NCI-H526 treated with DMSO at 0.1 percent for 48 hours (cell line): ENCODE results near the gene PCDH9.
"Not testable (repeated sequence)": the region's sequence is repeated elsewhere in the genome, so short reads cannot be mapped to it uniquely, and the experiment has no call there.

ENCODE experiments used
- DNase-seq: peaks from one replicate; lab custom pipeline; 2025; lab: John Stamatoyannopoulos, UW

PCDH9 gene

DNA sequence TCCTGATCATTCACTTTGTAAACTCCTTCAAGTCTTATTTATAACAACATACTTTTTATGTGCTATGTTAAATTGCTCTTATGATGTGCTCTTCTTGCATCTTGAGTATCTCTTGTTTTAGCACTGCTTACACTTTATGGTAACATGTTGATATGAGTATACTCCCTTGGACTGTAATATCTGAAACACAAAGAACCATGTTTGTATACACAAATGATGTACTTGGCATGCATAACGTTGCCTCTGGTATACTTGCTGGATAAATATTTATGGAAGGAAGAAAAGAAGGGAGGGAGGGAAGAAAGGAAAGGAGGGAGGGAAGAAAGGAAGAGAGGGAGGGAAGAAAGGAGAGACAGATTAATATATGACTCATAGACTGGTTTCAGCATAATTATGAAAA, 333.2 kb downstream of the PCDH9 start:
- no peak for DNase-seq

GRCh38 chr13:66895780-66896179, 334.4 kb downstream of the PCDH9 start:
- no peak for DNase-seq

- no peak for DNase-seq
Measured at GRCh38 chr13:66895320-66895719, 334.8 kb downstream of the PCDH9 start.

- no peak for DNase-seq
Measured at GRCh38 chr13:66888698-66889097, 341.4 kb downstream of the PCDH9 start.

- no peak for DNase-seq
Measured at GRCh38 chr13:66887088-66887487, 343.0 kb downstream of the PCDH9 start.

DNA sequence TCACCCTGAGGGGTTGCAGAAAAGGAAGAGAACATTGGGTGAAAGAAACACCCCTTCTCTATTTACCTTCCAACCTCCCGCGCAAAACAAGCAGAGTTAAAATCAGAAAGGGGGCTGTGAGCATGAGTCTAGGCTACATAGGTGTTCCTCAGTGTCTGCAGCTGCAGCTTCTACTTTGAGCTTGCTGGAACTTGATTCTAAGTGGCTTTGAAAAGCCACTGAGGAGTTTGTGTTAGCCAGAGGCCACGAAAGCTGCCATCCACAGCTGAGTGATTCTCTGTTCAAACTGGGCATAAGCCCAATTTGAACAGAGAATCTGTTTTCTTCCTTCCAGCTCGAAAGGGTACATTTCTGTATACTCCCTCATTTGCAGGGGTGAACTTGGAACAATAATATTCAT, 343.9 kb downstream of the PCDH9 start:
- no peak for DNase-seq

GRCh38 chr13:66881170-66881569, 349.0 kb downstream of the PCDH9 start:
- not testable (repeated sequence) for DNase-seq

DNA sequence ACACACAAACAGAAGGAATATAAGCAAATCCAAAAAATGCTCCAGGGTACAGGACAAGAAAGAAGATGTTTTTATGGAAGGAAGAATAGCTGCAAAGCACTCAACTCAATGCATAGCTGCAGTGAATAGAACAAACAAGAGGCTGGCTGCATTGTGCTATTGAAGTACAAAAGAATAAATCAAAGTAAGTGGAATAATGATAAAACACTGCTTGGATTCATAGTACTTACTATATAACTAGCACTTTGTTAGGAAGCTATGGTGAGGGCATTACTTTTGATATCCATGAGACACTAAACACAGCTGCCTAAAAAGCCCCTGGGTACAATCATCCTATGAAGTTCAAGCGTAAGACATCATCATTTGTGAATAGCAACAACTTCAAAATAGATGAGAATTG, 350.1 kb downstream of the PCDH9 start:
- DNase-seq, result no peak

DNA sequence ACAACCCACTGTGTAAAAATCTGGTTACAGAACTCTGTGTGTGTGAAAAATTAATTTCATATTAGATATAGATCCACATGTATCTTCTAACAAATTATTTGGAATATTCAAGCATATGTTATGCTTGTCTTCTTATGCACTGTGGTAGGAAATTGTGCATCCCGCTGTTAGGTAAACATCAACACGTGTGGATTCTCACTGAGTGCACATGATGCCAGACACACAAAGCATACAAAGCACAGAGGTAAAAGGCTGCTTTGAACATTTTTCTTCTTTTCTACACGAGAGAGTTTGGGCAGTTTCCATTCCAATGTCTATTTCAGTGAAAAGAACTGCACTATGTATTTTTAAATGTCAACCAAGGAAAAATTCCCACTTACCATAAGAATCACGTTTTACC, 354.9 kb downstream of the PCDH9 start:
- DNase-seq, result no peak

- DNase-seq, result no peak
Measured at GRCh38 chr13:66864627-66865026, 365.5 kb downstream of the PCDH9 start.

- no peak for DNase-seq
Measured at GRCh38 chr13:66860878-66861417, 369.2 kb downstream of the PCDH9 start.

DNA sequence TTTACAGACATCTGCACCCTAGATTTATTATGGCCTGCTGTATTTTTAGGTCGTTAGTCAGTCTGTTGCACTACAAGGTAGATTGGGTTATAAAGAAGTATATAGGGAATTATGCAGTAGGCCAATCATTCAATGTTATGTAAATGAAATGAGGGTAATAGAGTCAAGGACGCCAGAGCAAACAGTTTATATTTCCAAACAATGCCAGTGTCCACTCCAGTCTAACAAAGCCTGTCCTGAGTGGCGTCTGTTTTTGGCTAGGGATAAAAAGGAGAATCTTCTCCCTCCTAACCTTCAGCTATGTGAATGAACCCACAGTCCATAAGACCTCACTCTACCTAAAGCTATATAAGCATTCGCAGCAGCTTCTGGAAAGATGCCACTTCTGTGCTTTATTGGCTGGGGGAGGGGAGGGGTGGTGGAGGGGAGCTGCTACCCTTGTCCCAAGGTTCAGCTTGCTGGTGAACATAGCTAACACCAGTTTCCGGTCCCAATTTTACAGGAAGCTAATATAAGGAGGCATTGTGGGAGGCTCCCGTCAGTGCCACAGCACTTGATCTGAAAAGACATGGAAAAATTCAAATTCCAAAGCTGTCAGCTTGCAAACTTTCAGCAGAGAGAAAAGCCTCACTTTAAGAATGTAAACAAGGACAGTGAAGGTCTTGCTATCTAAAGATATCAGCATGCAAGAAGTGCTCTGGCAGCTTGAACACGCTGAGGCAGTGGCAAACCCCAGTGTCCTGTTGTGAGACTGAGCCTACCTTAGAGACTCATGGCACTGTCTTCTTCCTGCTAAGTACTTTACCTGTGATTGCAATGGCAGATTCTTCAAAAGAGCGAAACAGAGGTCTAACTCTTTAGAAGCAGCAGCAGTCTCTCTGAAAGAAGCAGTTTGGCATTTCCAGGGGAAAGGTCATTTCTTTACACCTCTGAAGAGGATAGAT, 369.9 kb downstream of the PCDH9 start:
- DNase-seq, result no peak

- no peak for DNase-seq
Measured at GRCh38 chr13:66859078-66859477, 371.1 kb downstream of the PCDH9 start.

DNA sequence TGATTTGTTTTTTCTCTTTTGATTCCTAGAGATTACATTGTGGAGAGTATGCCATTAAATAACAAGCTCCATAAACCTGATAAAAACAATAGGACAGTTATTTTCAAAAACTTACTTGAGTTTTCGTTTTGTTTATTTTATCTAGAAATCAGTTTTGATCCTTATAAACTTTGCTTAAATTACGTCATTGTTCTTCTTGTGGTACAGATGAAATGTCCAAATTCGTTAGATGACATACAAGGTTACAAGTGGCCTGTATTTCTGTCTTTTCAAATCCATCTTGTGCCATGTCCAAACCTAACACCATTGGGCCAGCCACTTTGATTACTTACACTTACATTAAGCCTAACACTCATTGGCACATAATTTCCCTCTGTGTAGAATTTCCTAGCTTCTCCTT, 372.0 kb downstream of the PCDH9 start:
- DNase-seq, result no peak

DNA sequence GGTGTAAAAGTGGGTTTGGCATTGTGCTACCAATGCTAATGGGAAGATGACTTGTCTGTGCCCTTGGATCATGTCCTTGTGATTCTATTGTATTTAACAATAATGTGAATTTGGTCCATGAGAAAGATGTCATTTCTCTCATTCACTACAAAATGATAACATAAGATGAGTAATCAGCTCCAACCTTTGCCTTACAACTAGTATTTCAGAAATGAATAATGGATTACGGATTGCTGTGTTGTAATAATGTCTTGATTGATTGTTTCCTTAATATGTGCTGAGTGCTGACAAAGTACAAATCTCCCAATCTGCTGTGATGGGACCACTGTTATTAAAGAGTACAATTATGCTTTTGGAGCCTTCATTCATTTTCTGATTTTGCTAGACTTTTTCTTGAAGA, 375.0 kb downstream of the PCDH9 start:
- DNase-seq, result no peak

GRCh38 chr13:66853564-66853963, 376.6 kb downstream of the PCDH9 start:
- DNase-seq, result no peak

GRCh38 chr13:66849706-66850105, 380.4 kb downstream of the PCDH9 start:
- DNase-seq, result no peak

DNA sequence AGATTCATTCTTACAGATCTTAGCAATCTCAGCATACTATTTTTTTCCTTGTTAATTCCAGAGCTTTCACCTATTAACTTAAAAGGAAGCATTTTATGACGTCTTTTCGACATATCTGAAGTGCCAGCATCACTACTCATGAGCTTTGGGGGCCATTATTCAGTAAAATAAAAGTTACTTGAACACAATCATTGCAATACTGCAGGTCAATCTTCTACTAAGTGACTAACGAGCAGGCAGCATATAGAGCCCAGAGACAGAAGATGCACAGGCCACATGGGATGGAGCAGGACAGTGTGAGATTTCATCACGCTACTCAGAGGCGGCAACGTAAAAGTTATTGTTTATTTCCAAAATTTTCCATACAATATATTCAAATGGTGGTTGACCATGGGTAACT, 382.6 kb downstream of the PCDH9 start:
- no peak for DNase-seq

GRCh38 chr13:66845393-66845792, 384.7 kb downstream of the PCDH9 start:
- DNase-seq, result no peak

GRCh38 chr13:66844933-66845332, 385.2 kb downstream of the PCDH9 start:
- DNase-seq, result no peak

GRCh38 chr13:66842766-66843165, 387.4 kb downstream of the PCDH9 start:
- DNase-seq, result no peak

- no peak for DNase-seq
Measured at GRCh38 chr13:66840621-66841020, 389.5 kb downstream of the PCDH9 start.

DNA sequence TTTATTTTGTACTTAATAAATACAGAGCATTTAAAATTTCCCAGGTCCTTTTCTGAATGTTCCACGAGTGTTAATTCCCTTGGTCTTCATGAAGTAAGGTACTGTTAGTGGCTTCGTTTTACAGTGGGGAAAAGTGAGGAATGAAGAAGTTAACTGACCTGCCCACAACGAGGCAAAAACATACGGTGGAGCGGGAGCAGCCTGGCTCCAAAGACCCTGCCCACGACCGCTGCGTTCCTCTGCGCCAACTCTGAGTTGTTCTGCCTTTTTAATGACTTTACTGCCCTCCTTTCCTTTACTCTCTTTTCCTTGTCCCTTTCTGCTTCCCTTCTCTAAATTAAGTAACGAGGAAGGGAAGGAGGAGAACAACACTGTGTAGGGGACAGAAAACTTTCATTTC, 392.9 kb downstream of the PCDH9 start:
- DNase-seq, result no peak
